Trophoblast cell (in vitro differentiated cells and primary cell): ENCODE results near the gene TSNAX.
"Not testable (repeated sequence)": the region's sequence is repeated elsewhere in the genome, so short reads cannot be mapped to it uniquely, and the experiment has no call there.

ENCODE experiments used
- DNase-seq, 2 donors: peaks; one replicate each; pipeline ENCODE4 v3.0.0-alpha.2; 2016
- H2AFZ ChIP-seq: 2 replicates; pipeline ENCODE4 v1.6.1; 2013; ENCODE audit warnings: low read length, moderate library complexity, mild to moderate bottlenecking; ENCODE audit not compliant: insufficient read depth, poor library complexity
- H2AK5ac ChIP-seq: 2 replicates; pipeline ENCODE4 v1.6.1; 2013; ENCODE audit warnings: mild to moderate bottlenecking, low read length
- H2BK120ac ChIP-seq: 2 replicates; pipeline ENCODE4 v1.6.1; 2013; ENCODE audit warnings: low read length, mild to moderate bottlenecking, moderate library complexity; ENCODE audit not compliant: insufficient read depth, poor library complexity
- H2BK12ac ChIP-seq: 2 replicates; pipeline ENCODE4 v1.6.1; 2013; ENCODE audit warnings: mild to moderate bottlenecking, low read length, moderate library complexity
- H2BK5ac ChIP-seq: 2 replicates; pipeline ENCODE4 v1.6.1; 2013; ENCODE audit warnings: low read length, low read depth, moderate library complexity, mild to moderate bottlenecking; ENCODE audit not compliant: poor library complexity
- H3K14ac ChIP-seq: 2 replicates; pipeline ENCODE4 v1.6.1; 2013; ENCODE audit warnings: mild to moderate bottlenecking, low read length
- H3K18ac ChIP-seq: 2 replicates; pipeline ENCODE4 v1.6.1; 2013; ENCODE audit warnings: mild to moderate bottlenecking, low read length
- H3K23ac ChIP-seq: 2 replicates; pipeline ENCODE4 v1.6.1; 2013; ENCODE audit warnings: low read length
- H3K27ac ChIP-seq: 2 replicates; pipeline ENCODE4 v1.5.1; 2013; ENCODE audit warnings: low read depth, mild to moderate bottlenecking, inconsistent platforms, low read length, moderate library complexity
- H3K27me3 ChIP-seq: 2 replicates; pipeline ENCODE4 v1.6.1; 2013; ENCODE audit warnings: inconsistent platforms, mild to moderate bottlenecking, low read length, moderate library complexity; ENCODE audit not compliant: insufficient read depth
- H3K36me3 ChIP-seq, 2 experiments: 1 replicate in 1 of 2; 2 replicates in 1 of 2; pipeline ENCODE4 v1.6.1; 2013; ENCODE audit warnings: low read length in 2 of 2, mild to moderate bottlenecking in 2 of 2, moderate library complexity in 1 of 2; ENCODE audit not compliant: insufficient read depth in 2 of 2, control insufficient read depth in 1 of 2
- H3K4ac ChIP-seq: 2 replicates; pipeline ENCODE4 v1.6.1; 2013; ENCODE audit warnings: low read depth, mild to moderate bottlenecking, low read length, moderate library complexity
- H3K4me1 ChIP-seq, 2 experiments: 1 replicate in 1 of 2; 2 replicates in 1 of 2; pipeline ENCODE4 v1.6.1; 2013; ENCODE audit warnings: low read length in 2 of 2, mild to moderate bottlenecking in 2 of 2, moderate library complexity in 1 of 2; ENCODE audit not compliant: insufficient read depth in 2 of 2, control insufficient read depth in 1 of 2
- H3K4me2 ChIP-seq: 2 replicates; pipeline ENCODE4 v1.6.1; 2013; ENCODE audit warnings: inconsistent platforms, mild to moderate bottlenecking, low read length, moderate library complexity
- H3K4me3 ChIP-seq: 2 replicates; pipeline ENCODE4 v1.5.1; 2013; ENCODE audit warnings: mild to moderate bottlenecking, low read depth, low read length, inconsistent platforms
- H3K79me1 ChIP-seq: one replicate; pipeline ENCODE4 v1.6.1; 2013; ENCODE audit warnings: low read length
- H3K79me2 ChIP-seq: 2 replicates; pipeline ENCODE4 v1.6.1; 2013; ENCODE audit warnings: low read length, mild to moderate bottlenecking; ENCODE audit not compliant: control insufficient read depth, insufficient read depth, poor library complexity
- H3K9ac ChIP-seq: 2 replicates; pipeline ENCODE4 v1.6.1; 2013; ENCODE audit warnings: mild to moderate bottlenecking, low read length
- H3K9me3 ChIP-seq: 2 replicates; pipeline ENCODE4 v1.6.1; 2013; ENCODE audit warnings: low read depth, mild to moderate bottlenecking, control low read depth, inconsistent platforms, low read length; ENCODE audit not compliant: insufficient read depth
- H4K12ac ChIP-seq: 2 replicates; pipeline ENCODE4 v1.6.1; 2013; ENCODE audit warnings: low read depth, mild to moderate bottlenecking, low read length, moderate library complexity
- H4K8ac ChIP-seq: 2 replicates; pipeline ENCODE4 v1.6.1; 2013; ENCODE audit warnings: low read depth, mild to moderate bottlenecking, low read length, moderate library complexity
- H4K91ac ChIP-seq: one replicate; pipeline ENCODE4 v1.6.1; 2013; ENCODE audit warnings: low read depth, mild to moderate bottlenecking, low read length, moderate library complexity
- WGBS: extraction: QIAGEN DNeasy Blood & Tissue Kit; methylation state at CpG from one replicate; pipeline ENCODE4 v1.1.7; 2013; ENCODE audit warnings: missing lambda C conversion rate; ENCODE audit not compliant: insufficient read length, insufficient coverage; ENCODE audit errors: extremely low coverage; 5-methylcytosine and 5-hydroxymethylcytosine counted together

TSNAX gene

GRCh38 chr1:231593264-231593663 is 64.8 kb downstream of the TSNAX start:
- not testable (repeated sequence) for H2BK5ac ChIP-seq, DNase-seq, H3K14ac ChIP-seq, H3K36me3 ChIP-seq, H3K23ac ChIP-seq, H3K18ac ChIP-seq, H2BK120ac ChIP-seq, H2BK12ac ChIP-seq, H2AK5ac ChIP-seq, H3K27ac ChIP-seq, H3K4me2 ChIP-seq, H4K91ac ChIP-seq, H3K4me3 ChIP-seq, H3K79me1 ChIP-seq, H3K4ac ChIP-seq, H3K9me3 ChIP-seq, H3K9ac ChIP-seq, H3K4me1 ChIP-seq, H3K79me2 ChIP-seq, H4K12ac ChIP-seq, H2AFZ ChIP-seq, H3K27me3 ChIP-seq, H4K8ac ChIP-seq
- no CpG with 5 or more reads among the region's 1 CpG for WGBS

GRCh38 chr1:231594123-231594522 is 65.7 kb downstream of the TSNAX start:
- no peak overlapping the region for H3K4me3 ChIP-seq
- H3K4ac ChIP-seq: no peak overlapping the region
- no peak overlapping the region for H4K8ac ChIP-seq
- no peak overlapping the region for H2BK5ac ChIP-seq
- no peak overlapping the region for H3K27ac ChIP-seq
- whole genome bisulfite sequencing: no CpG with 5 or more reads among the region's 2 CpGs
- no peak overlapping the region for H2BK12ac ChIP-seq
- H4K91ac ChIP-seq: no peak overlapping the region
- no peak overlapping the region for H2AFZ ChIP-seq
- no peak overlapping the region for H3K18ac ChIP-seq
- no peak overlapping the region for H3K23ac ChIP-seq
- no peak overlapping the region for H3K9ac ChIP-seq
- H3K9me3 ChIP-seq: peaks cover 1% of the 10 kb centered on the region
- DNase-seq: no peak
- no peaks in the 10 kb centered on the region for H3K36me3 ChIP-seq
- no peak overlapping the region for H4K12ac ChIP-seq
- no peaks in the 10 kb centered on the region for H3K79me1 ChIP-seq
- no peak overlapping the region for H2BK120ac ChIP-seq
- H3K14ac ChIP-seq: no peak overlapping the region
- H3K27me3 ChIP-seq: no peaks in the 10 kb centered on the region
- H3K4me1 ChIP-seq: peaks cover 0 to 4% of the 10 kb centered on the region in 2 experiments
- H2AK5ac ChIP-seq: no peak overlapping the region
- H3K4me2 ChIP-seq: no peak overlapping the region
- H3K79me2 ChIP-seq: no peaks in the 10 kb centered on the region

GRCh38 chr1:231594749-231595148 is 66.3 kb downstream of the TSNAX start:
- Histone ChIP-seq H3K4me2 (no peak overlapping the region), H3K27ac (no peak overlapping the region), H2AFZ (no peak overlapping the region), H3K36me3 (no peaks in the 10 kb centered on the region), H2BK5ac (no peak overlapping the region), H3K79me1 (no peaks in the 10 kb centered on the region), H4K91ac (no peak overlapping the region), H3K23ac (no peak overlapping the region), H2BK12ac (no peak overlapping the region), H3K9me3 (peaks cover 1% of the 10 kb centered on the region), H2BK120ac (no peak overlapping the region), H3K14ac (no peak overlapping the region), H3K18ac (no peak overlapping the region), H3K27me3 (no peaks in the 10 kb centered on the region), H3K4me3 (no peak overlapping the region), H3K4me1 (peaks cover 0 to 4% of the 10 kb centered on the region in 2 experiments), H4K12ac (no peak overlapping the region), H4K8ac (no peak overlapping the region), H3K4ac (no peak overlapping the region), H3K9ac (no peak overlapping the region), H2AK5ac (no peak overlapping the region), H3K79me2 (no peaks in the 10 kb centered on the region)
- no peak for DNase-seq
- WGBS: no CpG with 5 or more reads among the region's 4 CpGs

GRCh38 chr1:231596337-231596791 is 67.9 kb downstream of the TSNAX start:
- H3K27me3 ChIP-seq: no peaks in the 10 kb centered on the region
- H3K4ac ChIP-seq: no peak overlapping the region
- H3K9me3 ChIP-seq: peaks cover 1% of the 10 kb centered on the region
- H2BK120ac ChIP-seq: no peak overlapping the region
- H3K79me1 ChIP-seq: no peaks in the 10 kb centered on the region
- H2BK5ac ChIP-seq: no peak overlapping the region
- H2BK12ac ChIP-seq: no peak overlapping the region
- no CpG with 5 or more reads among the region's 5 CpGs for WGBS
- H3K36me3 ChIP-seq: no peaks in the 10 kb centered on the region
- no peak overlapping the region for H3K23ac ChIP-seq
- H3K79me2 ChIP-seq: no peaks in the 10 kb centered on the region
- peak overlapping the region; percentile 28 for H4K8ac ChIP-seq
- no peak overlapping the region for H3K14ac ChIP-seq
- H3K27ac ChIP-seq: no peak overlapping the region
- no peak overlapping the region for H3K4me2 ChIP-seq
- no peak overlapping the region for H3K4me3 ChIP-seq
- H3K18ac ChIP-seq: no peak overlapping the region
- H2AK5ac ChIP-seq: no peak overlapping the region
- H4K12ac ChIP-seq: no peak overlapping the region
- peaks cover 0 to 4% of the 10 kb centered on the region in 2 experiments for H3K4me1 ChIP-seq
- no peak overlapping the region for H2AFZ ChIP-seq
- DNase-seq: no peak
- H4K91ac ChIP-seq: no peak overlapping the region
- H3K9ac ChIP-seq: no peak overlapping the region
